ENCODE results near the gene LEP. TPM values are rescaled to one million over a fixed set of nuclear protein-coding genes. Genes with fewer than 3 reads are reported as not detected.
A peak's percentile ranks its signal among the peaks of the same experiment; 100 is the strongest.

Gene LEP
- total RNA-seq, 1 donor from 2014 or later: not detected

DNA sequence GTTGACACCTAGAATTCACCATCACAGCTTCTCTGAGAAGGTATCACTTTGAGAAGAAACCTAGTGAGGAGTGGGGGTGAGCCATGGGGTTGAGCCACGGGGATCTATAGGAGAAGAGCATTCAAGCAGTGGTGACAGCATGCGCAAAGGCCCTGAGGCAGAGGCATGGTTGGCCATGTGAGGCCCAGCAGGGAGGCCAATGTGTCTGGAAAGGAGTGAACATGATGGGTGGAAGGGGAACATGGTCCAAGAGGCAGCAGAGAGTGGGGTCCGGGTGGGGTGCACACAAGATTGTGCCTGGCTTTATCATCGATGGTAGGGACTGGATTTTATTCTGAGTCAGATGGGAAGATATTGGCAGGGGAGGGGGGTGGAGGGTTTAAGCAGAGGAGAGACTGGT lies 36.0 kb upstream of the LEP start:
- Histone ChIP-seq H3K27ac (no peak overlapping the region), H3K4me1 (peaks cover 14% of the 10 kb centered on the region), H2AFZ (replicated peaks) (no peak overlapping the region), H4K20me1 (ENCODE audit: low read depth) (peaks cover 3% of the 10 kb centered on the region), H3K36me3 (no peaks in the 10 kb centered on the region), H3K4me2 (no peak overlapping the region), H3K27me3 (peaks cover 68% of the 10 kb centered on the region), H3F3A (ENCODE audit: low read depth) (peaks cover 4% of the 10 kb centered on the region), H3K79me2 (ENCODE audit: low read depth) (no peaks in the 10 kb centered on the region), H3K9ac (no peak overlapping the region), H3K9me3 (ENCODE audit: low read depth) (no peaks in the 10 kb centered on the region), H3K4me3 (no peak overlapping the region)
- H3K4me3 Mint-ChIP-seq: no peak overlapping the region
- H3K36me3 Mint-ChIP-seq: no peaks in the 10 kb centered on the region
- peaks cover 11% of the 10 kb centered on the region for H3K4me1 Mint-ChIP-seq
- peaks cover 37% of the 10 kb centered on the region for H3K27me3 Mint-ChIP-seq (ENCODE audit: insufficient read depth, low read depth)
- DNase-seq (ENCODE audit: low spot score): no peak
- no peaks in the 10 kb centered on the region for H3K9me3 Mint-ChIP-seq
- no peak overlapping the region for H3K27ac Mint-ChIP-seq
- no peak for TF ChIP-seq EZH2phosphoT487 (IDR thresholded peaks at IDR 0.05)
- TF ChIP-seq, protein P1, sequence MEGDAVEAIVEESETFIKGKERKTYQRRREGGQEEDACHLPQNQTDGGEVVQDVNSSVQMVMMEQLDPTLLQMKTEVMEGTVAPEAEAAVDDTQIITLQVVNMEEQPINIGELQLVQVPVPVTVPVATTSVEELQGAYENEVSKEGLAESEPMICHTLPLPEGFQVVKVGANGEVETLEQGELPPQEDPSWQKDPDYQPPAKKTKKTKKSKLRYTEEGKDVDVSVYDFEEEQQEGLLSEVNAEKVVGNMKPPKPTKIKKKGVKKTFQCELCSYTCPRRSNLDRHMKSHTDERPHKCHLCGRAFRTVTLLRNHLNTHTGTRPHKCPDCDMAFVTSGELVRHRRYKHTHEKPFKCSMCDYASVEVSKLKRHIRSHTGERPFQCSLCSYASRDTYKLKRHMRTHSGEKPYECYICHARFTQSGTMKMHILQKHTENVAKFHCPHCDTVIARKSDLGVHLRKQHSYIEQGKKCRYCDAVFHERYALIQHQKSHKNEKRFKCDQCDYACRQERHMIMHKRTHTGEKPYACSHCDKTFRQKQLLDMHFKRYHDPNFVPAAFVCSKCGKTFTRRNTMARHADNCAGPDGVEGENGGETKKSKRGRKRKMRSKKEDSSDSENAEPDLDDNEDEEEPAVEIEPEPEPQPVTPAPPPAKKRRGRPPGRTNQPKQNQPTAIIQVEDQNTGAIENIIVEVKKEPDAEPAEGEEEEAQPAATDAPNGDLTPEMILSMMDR (IDR thresholded peaks at IDR 0.05): no peak
- TF ChIP-seq EZH2 (IDR thresholded peaks at IDR 0.05): no peak

DNA sequence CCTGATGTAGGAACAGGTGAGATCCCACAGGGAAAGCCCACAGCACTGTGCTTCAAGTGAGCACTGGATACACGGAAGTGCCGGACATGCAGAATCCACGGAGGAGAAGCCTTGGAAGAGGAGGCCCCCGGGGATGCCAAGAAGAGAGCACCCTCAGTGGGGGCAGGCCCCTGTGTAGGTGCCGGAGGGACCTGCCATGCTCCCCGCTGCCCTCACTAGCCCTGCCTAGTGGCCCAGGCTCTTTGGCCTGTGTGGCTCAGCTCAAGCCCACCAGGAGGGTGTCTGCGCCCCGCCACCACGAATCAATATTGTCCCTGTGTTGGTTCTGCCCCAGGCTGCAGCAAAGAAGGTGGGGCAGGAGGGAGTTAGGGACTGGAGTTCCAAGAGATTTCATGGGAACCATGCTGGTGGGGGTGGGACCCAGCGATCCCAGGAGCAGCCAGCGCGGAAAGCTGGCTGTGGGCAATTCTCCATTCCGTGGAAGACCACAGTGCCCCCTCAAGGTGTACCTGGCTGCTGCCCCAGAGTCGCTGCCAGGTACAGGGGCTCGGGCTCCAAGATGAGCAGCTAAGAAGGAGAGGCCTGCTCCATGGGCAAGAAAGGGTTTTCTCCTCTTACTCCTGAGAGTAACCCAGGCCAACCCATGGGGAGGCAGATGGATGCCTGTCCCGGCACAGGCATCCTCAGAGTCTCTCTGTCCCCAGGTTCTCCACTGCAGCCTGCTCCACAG lies 34.9 kb upstream of the LEP start:
- TF ChIP-seq EZH2phosphoT487 (IDR thresholded peaks at IDR 0.05): no peak
- TF ChIP-seq, protein P1 (IDR thresholded peaks at IDR 0.05): peak; percentile 5
- no peak overlapping the region for H3K9ac ChIP-seq
- Mint-ChIP-seq H3K9me3 (no peaks in the 10 kb centered on the region), H3K4me1 (peaks cover 12% of the 10 kb centered on the region), H3K36me3 (no peaks in the 10 kb centered on the region), H3K27ac (no peak overlapping the region), H3K4me3 (no peak overlapping the region), H3K27me3 (ENCODE audit: insufficient read depth, low read depth) (peaks cover 31% of the 10 kb centered on the region)
- H3K4me3 ChIP-seq: no peak overlapping the region
- no peak overlapping the region for H3K4me2 ChIP-seq
- no peaks in the 10 kb centered on the region for H3K36me3 ChIP-seq
- H3K4me1 ChIP-seq: peaks cover 15% of the 10 kb centered on the region
- no peak for DNase-seq (ENCODE audit: low spot score)
- peaks cover 8% of the 10 kb centered on the region for H4K20me1 ChIP-seq (ENCODE audit: low read depth)
- no peak overlapping the region for H3K27ac ChIP-seq
- no peak overlapping the region for H2AFZ ChIP-seq (replicated peaks)
- peaks cover 68% of the 10 kb centered on the region for H3K27me3 ChIP-seq
- H3F3A ChIP-seq (ENCODE audit: low read depth): peaks cover 4% of the 10 kb centered on the region
- no peaks in the 10 kb centered on the region for H3K9me3 ChIP-seq (ENCODE audit: low read depth)
- H3K79me2 ChIP-seq (ENCODE audit: low read depth): no peaks in the 10 kb centered on the region

DNA sequence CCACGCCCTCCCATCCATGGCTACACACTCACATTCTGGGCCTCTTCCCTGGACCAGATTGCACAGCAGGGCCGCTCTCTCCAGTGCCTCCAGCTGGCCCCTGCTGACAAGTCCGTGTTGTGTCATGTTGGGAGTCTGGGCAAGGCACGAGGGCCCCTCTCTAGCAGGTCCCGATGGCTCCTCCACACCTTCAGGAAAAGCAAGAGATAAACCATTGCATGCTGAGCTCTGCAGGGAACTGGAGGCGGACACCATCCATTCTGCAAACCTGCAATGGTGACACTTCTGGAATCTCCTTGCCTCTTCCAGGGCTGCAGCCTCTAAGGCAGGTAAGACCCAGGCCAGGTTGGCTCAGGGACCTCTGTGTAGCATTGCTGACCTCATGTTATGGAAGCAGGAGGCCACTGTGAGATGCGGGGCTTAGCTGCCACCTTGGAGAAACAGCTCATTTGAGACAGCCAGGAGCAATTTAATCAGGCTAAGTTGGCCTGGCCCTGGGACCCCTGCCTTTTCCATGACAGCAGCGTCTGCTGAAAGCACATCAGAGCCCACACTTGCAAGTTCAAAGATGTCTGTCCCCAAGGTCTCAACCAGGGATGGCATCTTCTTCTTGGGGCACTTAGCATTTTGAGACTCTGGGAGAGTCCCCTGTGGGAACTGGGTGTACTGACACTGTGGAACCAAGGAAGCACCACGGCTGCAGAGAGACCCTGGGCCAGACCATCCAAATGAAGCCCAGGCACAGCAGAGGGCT lies 34.2 kb upstream of the LEP start:
- no peaks in the 10 kb centered on the region for H3K9me3 ChIP-seq (ENCODE audit: low read depth)

More for the DNA sequence above, 34.2 kb upstream of the LEP start:
- Mint-ChIP-seq H3K27ac (no peak overlapping the region), H3K9me3 (no peaks in the 10 kb centered on the region), H3K4me3 (no peak overlapping the region), H3K36me3 (no peaks in the 10 kb centered on the region), H3K27me3 (ENCODE audit: insufficient read depth, low read depth) (peaks cover 25% of the 10 kb centered on the region), H3K4me1 (peaks cover 15% of the 10 kb centered on the region)
- H3K79me2 ChIP-seq (ENCODE audit: low read depth): no peaks in the 10 kb centered on the region
- peaks cover 5% of the 10 kb centered on the region for H4K20me1 ChIP-seq (ENCODE audit: low read depth)
- H3K9ac ChIP-seq: no peak overlapping the region
- no peak overlapping the region for H3K4me2 ChIP-seq
- H2AFZ ChIP-seq (replicated peaks): no peak overlapping the region
- no peak overlapping the region for H3K27ac ChIP-seq
- peaks cover 63% of the 10 kb centered on the region for H3K27me3 ChIP-seq
- DNase-seq (ENCODE audit: low spot score): no peak
- H3K36me3 ChIP-seq: no peaks in the 10 kb centered on the region
- peaks cover 12% of the 10 kb centered on the region for H3F3A ChIP-seq (ENCODE audit: low read depth)
- H3K4me3 ChIP-seq: no peak overlapping the region
- TF ChIP-seq, protein P1 (IDR thresholded peaks at IDR 0.05): no peak
- no peak for TF ChIP-seq EZH2phosphoT487 (IDR thresholded peaks at IDR 0.05)
- TF ChIP-seq EZH2 (IDR thresholded peaks at IDR 0.05): no peak
- H3K4me1 ChIP-seq: peaks cover 17% of the 10 kb centered on the region

All from neural progenitor cell (in vitro differentiated cells).